HUES48 (cell line): ENCODE results near the gene FYB1.

Source experiments
- H3K27ac ChIP-seq: one replicate; pipeline ENCODE4 v1.7.0; 2013; ENCODE audit warnings: low read depth, low read length, inconsistent platforms
- H3K27me3 ChIP-seq: 2 replicates; pipeline ENCODE4 v1.6.1; 2013; ENCODE audit warnings: mild to moderate bottlenecking, low read length; ENCODE audit not compliant: control insufficient read depth, insufficient read depth
- H3K36me3 ChIP-seq: 2 replicates; pipeline ENCODE4 v1.6.1; 2013; ENCODE audit warnings: low read length; ENCODE audit not compliant: control insufficient read depth, insufficient read depth
- H3K4me1 ChIP-seq: 2 replicates; pipeline ENCODE4 v1.6.1; 2013; ENCODE audit warnings: mild to moderate bottlenecking, low read length; ENCODE audit not compliant: control insufficient read depth, insufficient read depth
- H3K4me3 ChIP-seq: 2 replicates; pipeline ENCODE4 v1.5.1; 2013; ENCODE audit warnings: mild to moderate bottlenecking, low read depth, low read length
- H3K9ac ChIP-seq: 2 replicates; pipeline ENCODE4 v1.6.1; 2013; ENCODE audit warnings: mild to moderate bottlenecking, low read depth, low read length, moderate library complexity
- H3K9me3 ChIP-seq: 2 replicates; pipeline ENCODE4 v1.6.1; 2013; ENCODE audit warnings: low read length; ENCODE audit not compliant: control insufficient read depth, insufficient read depth

FYB1 gene

GRCh38 chr5:39093352-39093751 lies 126.0 kb downstream of the FYB1 start:
- no peaks in the 10 kb centered on the region for H3K4me1 ChIP-seq
- no peak overlapping the region for H3K27ac ChIP-seq
- H3K36me3 ChIP-seq: no peaks in the 10 kb centered on the region
- no peak overlapping the region for H3K4me3 ChIP-seq
- H3K9ac ChIP-seq: no peak overlapping the region
- H3K9me3 ChIP-seq: no peaks in the 10 kb centered on the region
- no peaks in the 10 kb centered on the region for H3K27me3 ChIP-seq

GRCh38 chr5:39092581-39093351 lies 126.6 kb downstream of the FYB1 start:
- Histone ChIP-seq H3K27ac (no peak overlapping the region), H3K36me3 (no peaks in the 10 kb centered on the region), H3K9ac (no peak overlapping the region), H3K9me3 (no peaks in the 10 kb centered on the region), H3K4me1 (no peaks in the 10 kb centered on the region), H3K4me3 (no peak overlapping the region), H3K27me3 (no peaks in the 10 kb centered on the region)

GRCh38 chr5:39091940-39092580 lies 127.3 kb downstream of the FYB1 start:
- Histone ChIP-seq H3K36me3 (no peaks in the 10 kb centered on the region), H3K9me3 (no peaks in the 10 kb centered on the region), H3K4me1 (no peaks in the 10 kb centered on the region), H3K27me3 (no peaks in the 10 kb centered on the region), H3K4me3 (no peak overlapping the region), H3K9ac (no peak overlapping the region), H3K27ac (no peak overlapping the region)

GRCh38 chr5:39083968-39084367 lies 135.4 kb downstream of the FYB1 start:
- Histone ChIP-seq H3K27ac (no peak overlapping the region), H3K4me3 (no peak overlapping the region), H3K9ac (no peak overlapping the region), H3K4me1 (no peaks in the 10 kb centered on the region), H3K9me3 (no peaks in the 10 kb centered on the region), H3K36me3 (no peaks in the 10 kb centered on the region), H3K27me3 (no peaks in the 10 kb centered on the region)

- no peaks in the 10 kb centered on the region for H3K27me3 ChIP-seq
- H3K4me1 ChIP-seq: no peaks in the 10 kb centered on the region
- H3K9ac ChIP-seq: no peak overlapping the region
- H3K27ac ChIP-seq: no peak overlapping the region
- H3K9me3 ChIP-seq: no peaks in the 10 kb centered on the region
- H3K4me3 ChIP-seq: no peak overlapping the region
- H3K36me3 ChIP-seq: no peaks in the 10 kb centered on the region
These were observed 136.4 kb downstream of the FYB1 start for GRCh38 chr5:39082995-39083394.

- H3K4me3 ChIP-seq: no peak overlapping the region
These were observed 138.7 kb downstream of the FYB1 start for GRCh38 chr5:39080597-39081204.

GRCh38 chr5:39080168-39080567 lies 139.2 kb downstream of the FYB1 start:
- H3K27ac ChIP-seq: no peak overlapping the region
- no peaks in the 10 kb centered on the region for H3K36me3 ChIP-seq
- no peaks in the 10 kb centered on the region for H3K27me3 ChIP-seq
- no peaks in the 10 kb centered on the region for H3K9me3 ChIP-seq
- no peak overlapping the region for H3K9ac ChIP-seq
- no peak overlapping the region for H3K4me3 ChIP-seq
- H3K4me1 ChIP-seq: peaks cover 11% of the 10 kb centered on the region

More at GRCh38 chr5:39080597-39081204, 138.7 kb downstream of the FYB1 start:
- H3K27me3 ChIP-seq: no peaks in the 10 kb centered on the region
- no peak overlapping the region for H3K9ac ChIP-seq
- no peak overlapping the region for H3K27ac ChIP-seq
- H3K9me3 ChIP-seq: no peaks in the 10 kb centered on the region
- no peaks in the 10 kb centered on the region for H3K36me3 ChIP-seq
- H3K4me1 ChIP-seq: peaks cover 8% of the 10 kb centered on the region

- Histone ChIP-seq H3K9ac (no peak overlapping the region), H3K36me3 (no peaks in the 10 kb centered on the region), H3K27ac (no peak overlapping the region), H3K27me3 (no peaks in the 10 kb centered on the region), H3K4me3 (no peak overlapping the region), H3K4me1 (peaks cover 11% of the 10 kb centered on the region), H3K9me3 (no peaks in the 10 kb centered on the region)
These were observed 140.2 kb downstream of the FYB1 start for GRCh38 chr5:39079147-39079546.

GRCh38 chr5:39076757-39077728 lies 142.3 kb downstream of the FYB1 start:
- no peaks in the 10 kb centered on the region for H3K36me3 ChIP-seq
- H3K27ac ChIP-seq: no peak overlapping the region
- no peaks in the 10 kb centered on the region for H3K9me3 ChIP-seq
- H3K27me3 ChIP-seq: no peaks in the 10 kb centered on the region
- H3K9ac ChIP-seq: no peak overlapping the region
- peaks cover 19% of the 10 kb centered on the region for H3K4me1 ChIP-seq
- H3K4me3 ChIP-seq: no peak overlapping the region

GRCh38 chr5:39076101-39076756 lies 143.1 kb downstream of the FYB1 start:
- H3K4me3 ChIP-seq: no peak overlapping the region
- no peaks in the 10 kb centered on the region for H3K9me3 ChIP-seq
- no peaks in the 10 kb centered on the region for H3K36me3 ChIP-seq
- H3K27me3 ChIP-seq: no peaks in the 10 kb centered on the region
- H3K27ac ChIP-seq: no peak overlapping the region
- no peak overlapping the region for H3K9ac ChIP-seq
- peaks cover 20% of the 10 kb centered on the region for H3K4me1 ChIP-seq
